Fibroblast of skin of back (primary cell): Measurements from ENCODE around the gene AHNAK2.
"Not testable (repeated sequence)": the region's sequence is repeated elsewhere in the genome, so short reads cannot be mapped to it uniquely, and the experiment has no call there.

Experiments used
- DNase-seq: peaks from one replicate; pipeline ENCODE4 v3.0.0-alpha.2; 2013

Gene AHNAK2

DNA sequence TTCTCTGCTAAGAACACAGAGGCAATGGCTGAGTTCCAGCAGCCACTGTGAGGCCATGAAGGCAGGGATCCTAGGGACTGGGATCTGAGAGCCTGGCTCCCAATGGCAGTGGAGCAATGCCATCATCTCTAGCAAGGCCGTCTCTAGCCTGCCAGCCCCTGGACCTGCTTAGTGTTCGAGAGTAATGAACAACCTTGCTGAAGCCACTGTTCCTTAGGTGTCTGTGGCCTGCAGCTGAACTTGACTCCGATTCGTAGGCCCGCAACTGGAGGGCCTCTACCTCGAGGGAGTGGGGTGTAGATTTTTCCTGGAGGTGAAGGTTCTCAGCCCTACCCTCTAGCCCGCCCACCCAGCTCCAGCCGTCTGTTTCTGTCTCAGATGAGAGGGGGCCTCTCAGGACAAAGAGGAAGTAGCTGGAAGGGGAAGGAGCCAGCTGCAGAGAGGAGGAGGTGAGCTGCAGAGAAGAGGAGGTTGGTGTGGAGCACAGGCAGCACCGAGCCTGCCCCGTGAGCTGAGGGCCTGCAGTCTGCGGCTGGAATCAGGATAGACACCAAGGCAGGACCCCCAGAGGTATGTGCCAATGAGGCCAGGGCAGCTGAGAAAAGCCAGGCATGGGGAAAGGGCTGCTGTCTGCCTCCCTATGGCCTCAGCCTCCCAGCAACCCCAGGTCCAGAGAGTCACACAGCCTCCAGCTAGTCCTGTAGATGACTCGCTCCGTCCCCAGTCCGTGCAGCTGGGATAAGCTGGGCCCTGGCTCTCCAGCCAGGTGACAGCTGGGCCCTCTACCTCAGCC, 53.6 kb downstream of the AHNAK2 start, which contains the start of gene PLD4:
TSS of gene PLD4 (plus strand) at position 459 of the 793 bp plus-strand sequence. CDS start 2,262 bp downstream, outside the sequence.
- DNase-seq: no peak

DNA sequence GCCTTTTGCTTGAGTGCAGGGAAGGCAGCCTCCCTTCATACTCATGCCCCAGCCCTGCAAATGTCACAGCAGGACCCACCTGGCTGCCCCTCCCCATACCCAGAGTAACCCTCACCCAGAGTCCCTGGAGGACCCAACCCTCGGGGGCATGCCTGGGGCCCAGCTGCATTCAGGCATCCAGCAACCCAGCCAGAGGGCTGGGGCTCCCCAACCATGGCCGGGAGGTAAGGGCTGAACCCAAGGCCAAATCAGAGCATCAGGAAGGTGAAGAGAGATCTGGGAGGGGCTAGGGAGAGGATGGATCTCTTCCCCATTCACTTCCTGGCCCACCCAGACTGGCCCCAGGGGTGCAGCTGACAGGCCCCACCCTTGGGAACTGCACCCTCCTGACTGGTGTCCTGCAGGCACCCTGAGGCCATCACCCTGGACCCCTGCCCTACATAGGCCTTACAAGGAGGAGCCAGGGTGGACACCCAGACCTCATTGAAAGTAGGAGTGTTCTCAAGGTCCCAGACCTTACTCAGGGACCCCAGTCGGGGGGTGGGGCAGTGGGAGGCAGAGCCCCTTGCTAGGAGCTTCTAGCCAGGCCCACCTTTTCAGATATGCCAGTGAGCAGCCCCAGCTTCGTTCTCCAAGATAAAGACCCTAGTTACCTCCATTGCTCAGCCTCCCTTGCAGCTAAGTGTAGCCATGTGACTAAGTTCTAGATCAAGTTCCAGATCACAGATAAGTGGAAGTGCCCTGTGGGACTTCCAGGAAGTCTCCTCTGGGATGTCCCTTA, 54.3 kb downstream of the AHNAK2 start:
- no peak for DNase-seq

DNA sequence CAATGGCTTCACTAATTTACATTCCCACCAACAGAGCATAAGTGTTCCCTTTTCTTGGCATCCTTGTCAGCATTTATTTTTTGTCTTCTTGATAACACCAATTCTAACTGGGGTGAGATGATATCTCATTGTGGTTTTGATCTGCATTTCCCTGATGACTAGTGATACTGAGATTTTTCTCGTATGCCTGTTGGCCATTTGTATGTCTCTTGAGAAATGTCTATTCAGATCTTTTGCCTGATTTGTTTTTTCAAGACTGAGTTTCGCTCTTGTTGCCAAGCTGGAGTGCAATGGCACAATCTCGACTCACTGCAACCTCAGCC, 58.2 kb downstream of the AHNAK2 start:
- DNase-seq: no peak

DNA sequence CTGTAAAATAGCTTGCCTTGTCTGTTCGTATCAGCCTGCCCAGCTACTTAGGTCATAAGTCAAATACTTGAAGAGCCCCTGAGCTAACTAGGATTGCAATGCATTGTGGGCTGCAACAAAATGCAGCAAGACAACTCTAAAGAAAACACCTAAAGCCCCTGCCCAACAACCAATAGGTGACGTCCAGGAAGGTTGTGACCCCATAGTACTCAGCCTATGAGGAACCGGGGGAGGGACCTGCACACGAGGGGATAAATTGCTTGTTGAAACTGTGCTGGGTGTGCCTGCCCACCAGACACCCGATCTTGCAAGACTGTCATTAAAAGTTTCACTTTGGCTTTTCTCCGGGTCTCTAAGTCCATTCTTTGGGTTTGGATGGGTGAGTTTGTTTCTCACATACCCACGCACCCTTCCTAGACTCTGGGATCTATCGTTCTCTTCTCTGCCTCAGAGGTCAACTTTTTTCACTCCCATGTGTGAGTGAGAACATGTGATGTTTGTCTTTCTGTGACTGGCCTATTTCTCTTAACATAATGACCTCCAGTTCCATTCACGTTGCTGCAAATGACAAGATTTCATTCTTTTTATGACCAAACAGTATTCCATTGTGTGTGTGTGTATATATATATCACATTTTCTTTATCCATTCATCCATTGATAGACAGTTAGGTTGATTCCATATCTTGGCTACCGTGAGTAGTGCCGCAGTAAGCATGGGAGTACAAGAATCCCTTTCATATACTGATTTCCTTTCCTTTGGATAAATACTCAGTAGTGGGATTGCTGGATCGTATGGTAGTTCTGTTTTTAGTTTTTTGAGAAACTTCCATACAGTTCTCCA, 58.8 kb downstream of the AHNAK2 start:
- not testable (repeated sequence) for DNase-seq

DNA sequence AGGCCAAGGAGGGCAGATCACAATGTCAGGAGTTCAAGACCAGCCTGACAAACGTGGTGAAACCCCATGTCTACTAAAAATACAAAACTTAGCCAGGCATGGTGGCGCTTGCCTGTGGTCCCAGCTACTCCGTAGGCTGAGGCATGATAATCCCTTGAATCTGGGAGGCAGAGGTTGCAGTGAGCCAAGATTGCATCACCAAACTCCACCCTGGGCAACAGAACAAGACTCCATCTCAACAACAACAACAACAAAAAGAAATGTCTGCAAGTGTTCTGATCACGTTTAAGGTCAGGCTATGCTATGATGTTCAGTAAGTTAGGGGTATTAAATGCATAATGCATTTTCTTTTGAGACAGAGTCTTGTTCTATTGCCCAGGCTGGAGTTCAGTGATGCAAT, 60.2 kb downstream of the AHNAK2 start:
- no peak for DNase-seq

DNA sequence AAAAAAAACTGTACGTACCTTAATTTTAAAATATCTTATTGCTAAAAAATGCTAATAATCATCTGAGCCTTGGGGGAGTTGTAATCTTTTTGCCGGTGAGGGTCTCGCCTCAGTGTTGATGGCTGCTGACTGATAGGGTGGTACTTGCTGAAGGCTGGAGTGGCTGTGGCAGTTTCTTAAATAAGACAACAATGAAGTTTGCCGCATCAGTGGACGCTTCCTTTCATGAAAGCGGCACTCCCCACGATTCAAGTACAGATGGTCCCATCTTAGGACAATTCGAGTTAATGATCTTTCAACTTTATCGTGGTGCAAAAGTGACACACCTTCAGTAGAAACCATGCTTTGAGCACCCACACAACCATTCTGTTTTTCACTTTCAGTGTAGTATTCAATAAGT, 61.1 kb downstream of the AHNAK2 start:
- no peak for DNase-seq

DNA sequence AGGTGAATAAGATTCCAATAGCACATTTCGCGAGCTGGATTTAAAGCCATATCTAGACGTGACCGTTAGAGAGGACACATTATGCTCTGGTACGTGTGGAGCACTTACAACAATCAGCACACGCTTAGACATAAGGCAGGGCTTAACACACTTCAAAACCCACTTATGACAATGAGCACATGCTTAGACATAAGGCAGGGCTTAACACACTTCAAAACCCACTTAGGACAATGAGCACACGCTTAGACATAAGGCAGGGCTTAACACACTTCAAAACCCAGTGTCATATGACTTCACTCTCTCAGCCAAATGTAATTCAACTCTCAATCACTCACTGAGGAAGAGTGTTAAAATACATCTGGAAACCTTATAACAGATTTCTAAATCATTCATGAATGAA, 64.7 kb downstream of the AHNAK2 start:
- DNase-seq: no peak

DNA sequence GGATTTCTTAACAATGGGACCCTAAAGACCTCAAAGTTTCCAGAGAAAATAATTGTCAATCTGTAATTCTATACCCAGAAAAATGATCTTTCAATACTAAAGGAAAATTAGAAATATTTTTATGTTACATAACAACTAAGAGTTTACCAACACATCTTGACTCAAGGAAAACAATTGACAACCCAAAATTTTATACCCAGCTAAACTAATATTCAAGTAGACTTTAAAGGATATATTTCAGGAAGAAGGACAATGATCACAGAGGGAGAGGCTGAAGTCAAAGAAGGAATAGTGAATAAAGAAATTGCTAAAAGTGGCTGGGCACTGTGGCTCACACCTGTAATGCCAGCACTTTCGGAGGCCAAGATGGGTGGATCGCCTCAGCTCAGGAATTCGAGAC, 66.1 kb downstream of the AHNAK2 start:
- no peak for DNase-seq

DNA sequence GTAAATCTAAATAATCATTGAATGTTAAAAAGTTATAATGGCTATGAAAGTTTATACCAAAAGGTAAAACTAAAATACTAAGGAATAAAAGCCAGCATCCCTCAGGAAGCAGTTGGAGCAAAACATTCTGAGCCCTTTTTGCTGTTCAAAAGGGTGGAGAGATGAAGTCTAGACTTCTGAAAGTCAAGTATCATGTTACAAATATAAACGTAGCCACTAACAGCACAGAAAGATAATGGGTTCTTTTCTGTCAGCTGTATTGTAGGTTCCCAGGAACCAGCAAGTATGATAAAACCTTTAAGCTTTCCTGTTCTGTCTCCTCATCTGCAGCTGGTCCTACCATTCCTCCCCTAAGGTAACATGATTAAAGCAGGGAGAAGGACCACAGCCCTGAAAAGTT, 69.9 kb downstream of the AHNAK2 start:
- DNase-seq: no peak

DNA sequence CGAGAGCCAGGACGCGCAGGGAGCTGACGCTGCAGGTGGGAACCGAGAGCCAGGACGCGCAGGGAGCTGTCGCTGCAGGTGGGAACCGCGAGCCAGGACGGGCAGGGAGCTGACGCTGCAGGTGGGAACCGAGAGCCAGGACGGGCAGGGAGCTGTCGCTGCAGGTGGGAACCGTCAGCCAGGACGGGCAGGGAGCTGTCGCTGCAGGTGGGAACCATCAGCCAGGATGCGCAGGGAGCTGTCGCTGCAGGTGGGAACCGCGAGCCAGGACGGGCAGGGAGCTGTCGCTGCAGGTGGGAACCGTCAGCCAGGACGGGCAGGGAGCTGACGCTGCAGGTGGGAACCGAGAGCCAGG, 72.6 kb downstream of the AHNAK2 start:
- not testable (repeated sequence) for DNase-seq

DNA sequence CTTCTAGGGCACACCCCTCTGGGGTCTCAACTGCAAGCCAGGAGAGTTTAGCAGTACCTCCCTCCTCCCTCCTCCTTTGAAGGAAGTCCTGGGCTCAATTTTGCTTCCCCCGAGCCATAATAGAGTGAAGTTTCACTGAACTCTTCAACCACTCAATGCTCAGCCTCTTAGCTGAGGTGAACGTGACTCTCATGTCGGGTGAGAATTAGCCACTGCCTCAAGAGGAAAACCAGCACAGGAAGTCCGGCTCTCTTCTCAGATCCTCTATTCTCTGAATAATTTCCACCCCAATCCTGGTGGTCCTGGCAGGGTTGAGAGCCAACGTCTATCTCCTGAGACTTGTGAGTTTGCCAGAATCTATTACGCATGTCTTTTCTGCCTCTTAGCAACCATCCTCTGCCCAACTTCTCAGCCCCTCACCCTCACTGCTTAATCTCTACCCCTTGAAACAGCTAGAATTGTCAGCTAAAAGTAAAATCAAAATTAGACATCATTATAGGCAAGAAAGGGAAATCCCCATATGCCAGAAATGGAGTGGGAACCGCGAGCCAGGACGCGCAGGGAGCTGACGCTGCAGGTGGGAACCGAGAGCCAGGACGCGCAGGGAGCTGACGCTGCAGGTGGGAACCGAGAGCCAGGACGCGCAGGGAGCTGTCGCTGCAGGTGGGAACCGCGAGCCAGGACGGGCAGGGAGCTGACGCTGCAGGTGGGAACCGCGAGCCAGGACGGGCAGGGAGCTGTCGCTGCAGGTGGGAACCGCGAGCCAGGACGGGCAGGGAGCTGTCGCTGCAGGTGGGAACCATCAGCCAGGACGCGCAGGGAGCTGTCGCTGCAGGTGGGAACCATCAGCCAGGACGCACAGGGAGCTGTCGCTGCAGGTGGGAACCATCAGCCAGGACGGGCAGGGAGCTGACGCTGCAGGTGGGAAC, 73.3 kb downstream of the AHNAK2 start:
- DNase-seq: not testable (repeated sequence)

DNA sequence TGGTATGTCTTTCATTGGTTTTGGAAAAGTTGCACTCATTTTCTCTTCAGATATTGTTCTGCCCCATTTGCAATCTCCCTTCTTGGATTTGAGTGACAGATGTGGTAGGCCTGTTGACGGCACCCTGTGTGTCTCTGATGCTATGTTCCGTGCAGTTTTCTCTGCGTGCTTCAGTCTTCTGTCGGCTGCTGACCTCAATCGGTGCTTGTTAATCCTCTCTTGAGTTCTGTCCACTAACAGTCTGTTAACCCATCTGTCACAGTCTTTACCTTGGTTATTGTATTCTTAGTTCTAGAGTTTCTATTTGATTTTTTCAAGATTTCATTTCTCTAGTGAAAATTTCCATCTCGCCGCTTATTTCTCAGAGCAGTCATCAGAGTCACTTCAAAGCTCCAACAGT, 74.2 kb downstream of the AHNAK2 start:
- no peak for DNase-seq

DNA sequence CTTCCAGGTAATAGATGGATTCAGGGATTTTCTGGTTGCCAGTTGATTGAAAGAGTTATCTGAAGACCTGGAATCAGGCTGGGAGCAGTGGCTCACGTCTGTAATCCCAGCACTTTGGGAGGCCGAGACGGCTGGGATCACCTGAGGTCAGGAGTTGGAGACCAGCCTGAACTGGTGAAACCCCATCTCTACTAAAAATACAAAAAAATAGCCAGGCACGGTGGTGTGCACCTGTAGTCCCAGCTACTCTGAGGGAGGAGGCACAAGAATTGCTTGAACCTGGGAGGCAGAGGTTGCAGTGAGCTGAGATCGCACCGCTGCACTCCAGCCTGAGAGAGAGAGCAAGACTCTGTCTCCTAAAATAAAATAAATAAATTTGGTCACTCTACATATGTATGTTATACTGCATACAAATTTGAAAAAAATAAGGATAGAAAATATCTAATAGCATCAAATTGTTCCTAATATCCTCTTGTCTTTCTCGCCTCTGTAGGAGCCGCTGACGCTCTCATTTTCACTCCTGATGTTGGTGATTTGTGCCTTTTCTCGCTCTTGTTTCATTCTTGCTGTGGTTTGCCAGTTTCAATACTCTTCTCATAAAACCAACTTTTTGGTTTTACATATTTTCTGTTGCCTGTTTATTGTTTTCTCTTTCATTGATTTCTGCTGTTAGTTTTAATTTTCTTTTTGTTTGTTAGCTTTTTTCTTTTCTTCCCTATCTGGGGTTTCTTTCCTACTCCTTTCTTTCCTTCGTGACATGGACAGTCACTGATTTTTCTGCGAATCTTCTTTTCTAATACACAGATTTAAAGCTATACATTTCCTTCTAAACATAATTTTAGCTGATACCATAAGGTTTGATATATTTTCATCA, 77.3 kb downstream of the AHNAK2 start:
- DNase-seq: no peak

DNA sequence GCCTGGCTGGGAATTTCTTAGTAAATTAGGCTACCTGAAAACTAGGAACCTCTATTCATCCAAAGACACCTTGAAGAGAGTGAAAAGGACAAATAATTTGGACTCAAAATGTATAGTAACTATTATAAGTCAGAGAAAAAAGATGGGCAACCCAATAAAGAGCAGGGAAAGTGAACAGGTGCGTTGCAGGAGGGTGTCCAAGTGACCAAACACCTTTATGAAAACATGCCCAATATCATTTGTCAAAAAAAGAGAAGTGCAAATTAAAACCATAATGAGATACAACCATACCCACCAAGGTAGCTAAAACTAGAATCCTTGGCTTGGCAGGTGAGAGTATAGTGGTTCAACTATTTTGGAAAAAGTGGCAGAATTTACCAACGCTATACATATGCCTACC, 78.4 kb downstream of the AHNAK2 start:
- DNase-seq: no peak

DNA sequence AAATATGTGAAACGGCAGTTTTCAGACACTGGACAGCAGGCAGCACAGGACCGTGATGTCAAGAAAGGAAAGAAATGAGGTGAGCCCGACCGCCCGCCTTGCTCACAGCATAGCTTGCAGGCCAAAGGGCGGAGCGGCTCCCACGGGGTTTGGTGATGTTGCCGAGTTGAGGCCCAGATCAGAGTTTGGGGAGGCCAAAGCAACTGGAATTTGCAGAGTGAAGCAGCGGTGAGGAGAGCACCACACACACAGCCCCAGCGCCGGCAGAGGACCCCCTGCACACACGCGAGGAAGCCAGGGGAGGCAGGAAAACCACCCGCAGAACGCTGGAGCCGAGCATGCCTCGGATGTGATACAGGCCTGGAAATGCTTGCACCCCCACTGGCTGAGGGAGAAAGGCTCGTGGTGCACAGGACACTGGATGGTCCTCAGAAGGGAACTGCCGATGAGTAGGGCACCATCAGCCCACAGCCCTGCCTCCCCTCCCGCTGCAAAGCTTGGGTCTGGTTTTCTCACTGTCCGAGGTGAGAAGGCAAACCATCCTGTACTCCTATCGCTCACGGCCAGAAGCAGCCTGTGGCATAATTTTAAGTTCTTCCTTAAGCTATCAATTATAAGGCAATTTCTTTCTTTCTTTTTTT, 79.2 kb downstream of the AHNAK2 start:
- DNase-seq: peak; percentile 27

DNA sequence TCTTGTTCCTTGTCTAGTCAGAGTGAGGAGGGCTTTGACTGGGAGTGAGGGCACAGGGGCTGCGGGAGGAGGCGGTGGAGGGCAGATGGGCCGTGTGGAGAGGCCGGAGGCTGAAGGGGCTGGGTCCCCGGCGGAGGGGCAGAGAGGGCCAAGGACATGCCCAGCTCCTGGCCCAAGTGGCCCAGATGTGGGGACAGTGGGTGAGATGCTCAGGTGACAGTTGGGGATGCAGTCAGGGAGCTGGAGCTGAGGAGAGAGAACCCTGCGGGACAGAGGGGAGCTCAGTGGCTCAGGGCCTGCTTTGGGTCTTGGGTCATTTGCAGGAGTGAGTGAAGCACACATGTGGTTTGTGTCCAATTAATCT, 80.0 kb downstream of the AHNAK2 start:
- no peak for DNase-seq

DNA sequence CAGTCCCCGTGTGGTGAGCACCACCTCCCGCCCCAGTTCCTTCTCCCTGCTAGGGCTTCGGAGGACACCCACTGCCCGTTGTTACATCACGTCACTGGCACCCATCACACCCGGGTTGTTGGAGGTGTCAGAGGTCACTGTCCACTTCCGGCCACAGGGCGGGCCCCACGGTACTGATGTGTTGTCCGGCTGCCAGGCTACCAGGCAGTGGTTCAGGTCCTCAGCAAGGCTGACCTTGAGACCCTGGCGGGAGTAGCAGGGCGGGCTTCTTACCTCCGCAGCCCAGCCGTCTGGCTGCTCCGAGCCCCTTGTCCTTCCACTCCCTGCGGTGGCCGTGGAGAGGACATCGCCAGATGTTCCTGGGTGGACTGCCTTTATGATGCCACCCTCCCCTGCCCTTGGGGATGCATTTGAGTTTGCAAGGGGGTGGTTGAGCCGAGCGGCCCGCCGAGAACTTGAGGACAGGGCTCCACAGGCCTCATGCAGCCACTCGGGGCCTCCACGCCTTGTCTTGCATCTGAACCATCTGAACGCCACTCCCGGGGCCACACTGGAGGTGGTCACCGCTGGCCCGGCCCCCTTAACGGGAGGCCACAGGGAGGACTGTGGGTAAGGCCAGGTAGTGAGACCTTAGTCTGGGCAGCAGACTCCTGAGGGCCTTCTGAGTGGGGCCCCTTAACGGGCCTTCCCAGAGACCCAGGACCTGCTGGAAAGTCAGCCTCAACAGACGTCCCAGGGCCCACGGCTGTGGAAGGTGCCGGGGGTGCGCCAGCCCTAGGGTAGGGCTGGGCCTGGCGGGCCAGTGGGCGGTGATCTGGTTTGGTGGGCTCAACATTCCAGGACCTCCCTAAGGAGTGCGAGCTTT, 80.6 kb downstream of the AHNAK2 start:
- no peak for DNase-seq

DNA sequence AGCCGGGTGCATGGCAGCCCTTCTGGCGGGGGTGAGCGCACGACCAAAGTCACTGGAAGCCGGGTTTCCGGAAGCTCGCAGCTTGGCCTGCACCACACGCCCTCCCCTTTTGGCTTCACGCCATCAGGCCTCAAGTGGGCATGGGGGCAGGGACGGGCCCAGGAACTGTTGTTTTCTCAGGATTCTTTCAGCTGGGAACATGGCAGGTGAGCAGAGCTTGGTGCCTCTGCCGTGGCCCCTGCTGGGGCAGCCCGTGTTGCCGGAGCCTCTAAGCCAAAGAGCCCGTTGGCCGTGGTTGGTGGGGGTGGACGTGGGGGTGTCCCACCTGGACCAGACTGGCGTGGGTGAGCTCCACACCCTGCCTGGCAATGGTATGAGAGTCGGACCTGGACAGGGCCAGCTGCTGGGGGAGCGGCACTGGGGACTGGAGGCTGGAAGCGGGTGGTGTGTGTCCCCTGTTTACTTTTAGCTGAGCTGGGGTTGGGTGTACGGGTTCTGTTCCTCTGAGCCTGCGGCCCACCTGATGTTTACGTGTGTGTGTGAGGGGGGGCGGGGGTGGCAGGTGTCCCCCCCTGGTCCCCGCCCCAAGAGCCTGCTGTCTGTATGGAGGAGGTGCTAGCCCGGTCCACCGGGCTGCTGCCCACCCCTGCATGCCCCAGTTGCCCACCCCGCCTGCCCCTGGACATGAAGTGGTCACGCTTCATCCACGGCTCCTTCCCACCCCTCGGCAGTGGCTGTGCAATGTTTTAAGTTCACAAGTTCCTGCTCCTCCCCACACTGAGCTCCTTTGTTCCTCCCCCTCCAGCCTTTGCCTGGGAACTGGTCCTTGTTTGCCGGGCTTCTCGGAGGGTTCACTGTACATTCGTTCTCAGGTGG, 82.2 kb downstream of the AHNAK2 start:
- peak; percentile 8 for DNase-seq
